Measurements from ENCODE around the gene ADORA1. TPM values are rescaled to one million over a fixed set of nuclear protein-coding genes. Genes with fewer than 3 reads are reported as not detected.
A peak's percentile ranks its signal among the peaks of the same experiment; 100 is the strongest.

Gene ADORA1
- total and polyA plus RNA-seq, 2 donors from 2014 or later, result 4.9 to 21.2 TPM

GRCh38 chr1:203142684-203143408, 15.3 kb downstream of the ADORA1 start:
- Histone ChIP-seq H3K9me3 (ENCODE audit: control insufficient read depth in 2 of 3, insufficient read depth in 1 of 3, low read length in 3 of 3) (no peaks in the 10 kb centered on the region), H3K27ac (ENCODE audit: low read depth in 2 of 2, low read length in 2 of 2) (no peak overlapping the region), H3K9ac (ENCODE audit: low read length in 3 of 3) (no peak overlapping the region), H3K4me3 (ENCODE audit: low read length in 3 of 3) (no peak overlapping the region), H3K27me3 (ENCODE audit: control insufficient read depth, insufficient read depth, low read length) (no peaks in the 10 kb centered on the region), H3K4me1 (ENCODE audit: control insufficient read depth in 2 of 3, insufficient read depth in 2 of 3, low read depth in 1 of 3, low read length in 3 of 3) (no peaks in the 10 kb centered on the region), H3K36me3 (ENCODE audit: control insufficient read depth in 2 of 3, insufficient read depth in 3 of 3, low read length in 3 of 3) (no peaks in the 10 kb centered on the region)
- FAIRE-seq (no peak), DNase-seq (peak in 1 of 5 donors; percentile 50)
- TF ChIP-seq CTCF (IDR thresholded peaks at IDR 0.05; ENCODE audit: borderline replicate concordance, extremely low read depth, insufficient read depth), result no peak
- intact Hi-C loops (cut with DNase I), result no loop called here

GRCh38 chr1:203143641-203144040, 16.1 kb downstream of the ADORA1 start:
- intact Hi-C loops (cut with DNase I), result no loop called here
- TF ChIP-seq CTCF (IDR thresholded peaks at IDR 0.05; ENCODE audit: borderline replicate concordance, extremely low read depth, insufficient read depth), result no peak
- no peak overlapping the region for H3K4me3 ChIP-seq (ENCODE audit: low read length in 3 of 3)
- no peak overlapping the region for H3K27ac ChIP-seq (ENCODE audit: low read depth in 2 of 2, low read length in 2 of 2)
- no peak overlapping the region for H3K9ac ChIP-seq (ENCODE audit: low read length in 3 of 3)
- DNase-seq (peak in 1 of 5 donors; percentile 35), FAIRE-seq (no peak)
- no peaks in the 10 kb centered on the region for H3K36me3 ChIP-seq (ENCODE audit: control insufficient read depth in 2 of 3, insufficient read depth in 3 of 3, low read length in 3 of 3)
- no peaks in the 10 kb centered on the region for H3K4me1 ChIP-seq (ENCODE audit: control insufficient read depth in 2 of 3, insufficient read depth in 2 of 3, low read depth in 1 of 3, low read length in 3 of 3)
- no peaks in the 10 kb centered on the region for H3K9me3 ChIP-seq (ENCODE audit: control insufficient read depth in 2 of 3, insufficient read depth in 1 of 3, low read length in 3 of 3)
- H3K27me3 ChIP-seq (ENCODE audit: control insufficient read depth, insufficient read depth, low read length), result no peaks in the 10 kb centered on the region

GRCh38 chr1:203144661-203145060, 17.1 kb downstream of the ADORA1 start:
- intact Hi-C loops (cut with DNase I), result no loop called here

More at GRCh38 chr1:203144661-203145060, 17.1 kb downstream of the ADORA1 start:
- Histone ChIP-seq H3K9me3 (ENCODE audit: control insufficient read depth in 2 of 3, insufficient read depth in 1 of 3, low read length in 3 of 3) (no peaks in the 10 kb centered on the region), H3K4me1 (ENCODE audit: control insufficient read depth in 2 of 3, insufficient read depth in 2 of 3, low read depth in 1 of 3, low read length in 3 of 3) (peaks cover 0 to 2% (median 0%) of the 10 kb centered on the region in 3 donors), H3K27ac (ENCODE audit: low read depth in 2 of 2, low read length in 2 of 2) (no peak overlapping the region), H3K4me3 (ENCODE audit: low read length in 3 of 3) (no peak overlapping the region), H3K36me3 (ENCODE audit: control insufficient read depth in 2 of 3, insufficient read depth in 3 of 3, low read length in 3 of 3) (no peaks in the 10 kb centered on the region), H3K27me3 (ENCODE audit: control insufficient read depth, insufficient read depth, low read length) (no peaks in the 10 kb centered on the region), H3K9ac (ENCODE audit: low read length in 3 of 3) (no peak overlapping the region)
- FAIRE-seq (no peak), DNase-seq (peak in 1 of 5 donors; percentile 23)
- TF ChIP-seq CTCF (IDR thresholded peaks at IDR 0.05; ENCODE audit: borderline replicate concordance, extremely low read depth, insufficient read depth), result no peak
